ENCODE results near the gene VWA8.
A peak's percentile ranks its signal among the peaks of the same experiment; 100 is the strongest.

VWA8 gene

DNA sequence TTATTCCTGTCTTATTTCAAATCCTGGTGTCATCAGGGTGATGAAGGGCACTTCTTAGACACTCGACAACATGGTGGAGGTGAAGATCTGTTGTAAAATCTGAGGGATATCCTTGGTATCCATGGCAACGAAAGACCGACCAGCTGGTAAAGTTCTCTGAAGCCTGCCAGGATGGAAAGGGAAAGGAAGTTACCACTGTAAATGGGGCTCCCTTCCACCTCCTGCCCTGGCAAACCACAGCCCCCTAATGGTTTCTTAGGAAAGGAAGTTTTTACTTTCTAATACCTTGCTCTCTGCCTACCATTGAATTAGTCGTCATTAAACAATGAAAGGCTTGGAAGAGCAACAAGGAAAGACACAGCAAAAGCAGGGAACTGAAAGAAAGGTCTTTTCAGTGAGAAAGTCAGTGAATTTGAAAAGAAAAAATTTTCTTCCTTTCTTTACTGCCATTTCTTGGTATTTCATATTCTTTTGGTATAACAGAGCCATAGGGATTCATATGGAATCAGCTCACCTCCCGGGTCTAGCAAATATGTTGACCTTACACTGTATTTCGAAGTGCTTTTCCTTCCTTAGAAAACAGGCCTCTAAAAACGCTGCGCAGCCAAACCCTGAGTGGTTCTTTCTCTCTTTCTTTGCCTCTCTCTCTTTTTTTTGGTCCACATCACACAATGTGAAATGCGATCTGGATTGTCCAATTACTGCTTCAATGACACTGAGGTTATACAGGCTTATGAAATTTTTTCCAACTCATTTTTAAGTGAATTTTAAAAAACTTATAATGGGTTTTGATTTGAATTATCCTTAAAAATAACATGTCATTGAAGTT is 392.6 kb downstream of the VWA8 start:
- intact Hi-C loops (cut with DNase I): no loop called here
- no peak for DNase-seq

DNA sequence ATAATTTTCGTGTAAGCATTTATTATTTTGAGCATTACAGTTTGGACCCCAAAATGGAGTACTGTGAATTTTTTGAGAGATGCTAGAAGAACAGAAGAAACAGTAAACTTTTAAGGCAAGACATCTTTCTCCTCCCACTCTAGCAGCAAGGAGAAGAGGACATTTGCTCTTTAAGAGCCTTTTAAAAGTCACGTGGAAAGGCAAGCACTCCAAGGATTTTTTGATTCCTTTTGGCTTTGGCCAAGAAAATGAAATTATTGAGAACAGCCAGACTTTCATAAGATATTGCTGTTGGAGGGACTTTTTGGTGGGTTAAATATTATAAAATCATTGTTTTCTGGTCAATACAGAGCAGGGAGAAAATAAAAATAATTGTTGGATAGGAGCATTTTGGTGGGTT is 393.5 kb downstream of the VWA8 start:
- intact Hi-C loops (cut with DNase I): no loop called here
- DNase-seq: no peak

DNA sequence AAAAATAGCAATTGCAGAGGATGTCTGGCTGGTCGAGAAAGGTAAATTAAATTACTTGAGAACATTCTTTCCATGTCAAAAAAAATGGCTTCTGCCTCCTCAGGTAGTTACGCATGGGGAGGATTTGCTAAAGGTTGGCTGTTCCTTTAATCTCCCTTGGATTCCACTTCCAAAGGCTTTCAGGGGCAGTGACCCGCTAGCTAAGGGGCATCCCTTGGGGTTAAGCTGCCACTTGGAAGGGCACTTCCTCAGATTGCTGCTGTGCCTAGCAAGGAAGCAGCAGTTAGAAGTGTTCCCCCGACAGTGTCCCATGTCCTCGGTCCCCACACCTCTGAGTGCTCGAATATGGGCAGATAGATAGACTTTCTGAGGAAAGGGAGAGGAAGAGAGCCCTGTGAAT is 395.1 kb downstream of the VWA8 start:
- intact Hi-C loops (cut with DNase I): no loop called here
- DNase-seq: no peak

- peak in 1 of 10 donors; percentile 70 for DNase-seq
- intact Hi-C loops (cut with DNase I): no loop called here
These were observed 395.7 kb downstream of the VWA8 start for GRCh38 chr13:41565216-41565615.

- no peak for DNase-seq
- intact Hi-C loops (cut with DNase I): loop anchor here (5.0 kb wide), 1 partner anchor 107 kb away; the partner anchor contains the start of gene RGCC
These were observed 396.9 kb downstream of the VWA8 start for GRCh38 chr13:41563984-41564365.

DNA sequence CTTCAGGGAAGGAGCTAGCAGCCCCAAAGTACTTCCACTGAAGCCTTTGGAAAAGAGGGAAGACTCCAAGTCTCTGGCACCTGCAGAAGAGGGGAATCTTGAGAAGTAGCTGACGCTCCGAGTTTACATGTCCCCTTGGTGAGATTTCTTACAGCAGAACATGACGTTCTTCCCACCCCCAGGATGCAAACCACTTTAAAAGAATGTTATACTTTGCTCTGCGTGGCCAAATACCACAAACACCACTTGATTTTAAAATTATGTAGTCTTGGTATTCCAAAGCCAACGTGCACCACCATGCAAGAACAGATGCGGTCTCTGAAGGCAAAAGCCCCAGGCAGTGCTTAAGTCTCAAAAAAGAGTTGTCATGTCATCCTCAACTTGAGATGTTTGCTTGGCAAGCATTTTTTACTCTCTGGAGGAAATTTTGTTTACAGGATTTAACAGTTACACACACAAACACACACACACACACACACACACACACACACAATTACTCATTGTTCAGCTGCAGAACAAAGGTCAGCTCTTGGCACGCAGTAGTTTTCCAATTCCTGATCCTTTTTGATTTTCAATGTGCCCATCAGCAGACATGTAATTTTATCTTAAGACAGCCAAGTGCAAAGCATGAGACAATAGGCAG is 397.4 kb downstream of the VWA8 start:
- intact Hi-C loops (cut with DNase I): loop anchor here (5.0 kb wide), 1 partner anchor 106 kb away; the partner anchor contains the start of gene RGCC
- DNase-seq: peak in 3 of 10 donors; percentile 52 to 86 (median 53)

- intact Hi-C loops (cut with DNase I): loop anchor here (1.0 to 5.0 kb wide), 2 partner anchors 15 to 105 kb away; partner anchors contain the start of gene RGCC
- peak in 1 of 10 donors; percentile 85 for DNase-seq
These were observed 398.2 kb downstream of the VWA8 start for GRCh38 chr13:41562541-41563178.

DNA sequence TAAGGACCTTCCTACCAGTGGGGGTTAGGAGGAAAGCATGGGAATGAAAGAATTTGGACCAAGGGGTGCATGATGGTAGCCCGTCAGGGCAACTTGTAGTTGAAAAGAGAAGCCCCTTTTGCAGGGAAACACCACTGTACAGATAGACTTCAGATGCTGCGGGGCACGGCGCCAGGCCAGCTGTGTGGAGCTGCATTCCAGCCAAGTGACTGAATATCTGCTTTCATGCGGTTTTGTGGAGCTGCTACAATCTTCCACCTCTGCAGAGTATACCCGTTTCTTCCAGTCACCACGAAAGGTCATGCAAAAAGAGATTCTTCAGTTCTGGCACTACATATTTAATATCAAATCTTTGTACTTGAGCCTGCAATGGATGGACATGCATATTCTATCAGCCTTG is 398.8 kb downstream of the VWA8 start:
- DNase-seq: peak; percentile 81 to 99 (median 89)

GRCh38 chr13:41561170-41561569 is 399.7 kb downstream of the VWA8 start:
- intact Hi-C loops (cut with DNase I): loop anchor here (5.0 kb wide), 1 partner anchor 104 kb away; the partner anchor contains the start of gene RGCC
- no peak for DNase-seq

More for the DNA sequence above, 398.8 kb downstream of the VWA8 start:
- intact Hi-C loops (cut with DNase I): loop anchor here (1.0 to 5.0 kb wide), 2 partner anchors 15 to 105 kb away; partner anchors contain the start of gene RGCC

DNA sequence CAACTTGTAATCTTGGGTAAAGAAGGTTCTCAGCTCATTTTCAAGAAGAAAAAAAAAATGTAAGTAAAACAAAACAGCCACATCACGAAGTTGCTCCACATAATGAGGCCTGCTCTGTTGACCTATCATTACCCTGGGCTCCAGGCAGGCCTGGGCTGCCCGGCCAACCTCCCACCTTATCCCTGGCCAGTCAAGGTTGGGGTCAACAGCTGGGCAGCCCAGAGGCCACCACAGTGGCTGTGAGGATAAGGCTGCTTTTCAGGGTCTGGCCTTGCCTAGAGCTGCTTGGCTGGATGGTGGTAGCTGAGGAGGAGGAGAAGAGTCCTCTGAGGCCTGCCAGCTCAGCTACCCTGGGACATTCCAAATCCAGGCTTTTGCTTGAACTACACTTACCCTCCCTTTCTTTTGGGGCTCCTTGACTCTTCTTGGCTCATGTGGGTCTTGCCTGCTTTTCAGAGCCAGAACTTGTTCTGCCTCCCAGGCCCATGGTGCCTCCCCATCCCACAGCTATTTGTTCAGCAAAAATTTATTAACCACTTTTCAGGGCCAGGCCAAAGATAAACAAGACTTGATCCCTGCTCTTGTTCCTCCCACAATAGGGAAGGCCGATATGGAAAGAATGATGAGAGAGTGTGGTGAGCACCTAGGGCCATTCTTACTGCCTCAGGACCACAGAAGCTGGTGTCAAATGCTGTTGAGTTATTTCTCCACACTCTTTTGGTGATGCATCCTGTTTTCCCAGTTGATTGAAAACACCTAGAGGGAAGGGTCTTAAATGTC is 401.9 kb downstream of the VWA8 start:
- intact Hi-C loops (cut with DNase I): no loop called here
- peak in 1 of 10 donors; percentile 79 for DNase-seq

GRCh38 chr13:41557719-41558118 is 403.2 kb downstream of the VWA8 start:
- DNase-seq: no peak
- intact Hi-C loops (cut with DNase I): loop anchor here (1.0 kb wide), 1 partner anchor 39 kb away; no protein-coding TSS in a partner anchor

GRCh38 chr13:41554626-41555386 is 406.1 kb downstream of the VWA8 start:
- DNase-seq: peak in 1 of 10 donors; percentile 74
- intact Hi-C loops (cut with DNase I): no loop called here

DNA sequence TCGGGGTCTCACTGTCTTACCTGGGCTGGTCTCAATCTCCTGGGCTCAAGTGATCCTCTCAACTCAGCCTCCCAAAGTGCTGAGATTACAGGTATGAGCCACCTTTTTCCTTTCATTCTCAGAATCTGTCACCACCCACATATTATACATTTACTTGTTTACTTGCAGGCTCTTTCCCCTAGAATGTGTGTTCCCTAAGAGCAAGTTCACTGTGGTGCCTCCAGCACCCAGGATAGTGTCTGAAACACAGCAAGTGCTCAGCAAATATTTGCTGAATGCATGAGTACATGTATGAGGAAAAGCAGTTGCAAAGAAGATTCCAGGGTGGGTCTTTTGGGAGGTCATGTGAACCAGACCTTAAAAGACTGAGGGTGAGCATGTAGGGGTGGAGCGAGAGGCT is 406.7 kb downstream of the VWA8 start:
- intact Hi-C loops (cut with DNase I): no loop called here
- no peak for DNase-seq

- peak in 2 of 10 donors; percentile 70 to 76 for DNase-seq
- intact Hi-C loops (cut with DNase I): no loop called here
These were observed 408.9 kb downstream of the VWA8 start for GRCh38 chr13:41552031-41552430.

GRCh38 chr13:41550276-41550675 is 410.6 kb downstream of the VWA8 start:
- intact Hi-C loops (cut with DNase I): no loop called here
- no peak for DNase-seq

DNA sequence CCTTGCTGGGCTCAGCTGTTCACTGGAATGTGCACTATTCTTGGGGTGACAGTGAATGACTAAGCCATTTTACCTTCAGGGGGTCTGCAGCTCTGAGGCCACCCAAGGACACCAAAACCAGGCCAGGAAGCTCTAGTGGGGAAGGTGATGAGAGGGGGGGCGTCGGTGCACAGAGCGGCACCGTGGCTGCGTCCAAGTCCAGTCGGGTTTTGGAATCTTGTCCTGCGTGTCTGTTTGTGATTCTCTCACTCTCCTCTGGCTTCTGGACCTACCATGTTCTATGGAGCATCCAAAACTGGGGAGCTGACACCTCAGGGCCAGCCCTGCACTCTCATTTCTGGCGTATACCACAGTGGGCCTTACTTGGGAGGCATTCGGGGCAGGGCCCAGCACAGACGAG is 411.4 kb downstream of the VWA8 start:
- DNase-seq: no peak
- intact Hi-C loops (cut with DNase I): no loop called here

DNA sequence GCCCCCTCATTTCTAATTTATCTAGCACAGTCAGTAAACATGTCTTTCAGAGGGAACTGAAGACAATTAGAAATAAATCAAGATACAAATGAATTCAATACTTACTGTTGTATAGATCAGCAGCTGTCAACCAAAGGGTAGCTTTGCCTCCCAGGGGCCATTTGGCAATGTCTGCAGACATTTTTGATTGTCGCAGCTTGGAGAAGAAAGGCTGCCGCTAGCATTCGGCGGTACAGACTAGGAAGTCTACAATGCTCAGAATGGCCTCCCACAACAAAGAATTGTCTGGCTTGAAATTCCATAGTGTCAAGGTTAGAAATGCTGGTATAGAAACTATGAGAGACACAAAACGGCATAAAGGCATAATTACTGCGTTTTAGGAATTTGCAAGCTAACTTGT is 412.0 kb downstream of the VWA8 start:
- intact Hi-C loops (cut with DNase I): no loop called here
- no peak for DNase-seq

DNA sequence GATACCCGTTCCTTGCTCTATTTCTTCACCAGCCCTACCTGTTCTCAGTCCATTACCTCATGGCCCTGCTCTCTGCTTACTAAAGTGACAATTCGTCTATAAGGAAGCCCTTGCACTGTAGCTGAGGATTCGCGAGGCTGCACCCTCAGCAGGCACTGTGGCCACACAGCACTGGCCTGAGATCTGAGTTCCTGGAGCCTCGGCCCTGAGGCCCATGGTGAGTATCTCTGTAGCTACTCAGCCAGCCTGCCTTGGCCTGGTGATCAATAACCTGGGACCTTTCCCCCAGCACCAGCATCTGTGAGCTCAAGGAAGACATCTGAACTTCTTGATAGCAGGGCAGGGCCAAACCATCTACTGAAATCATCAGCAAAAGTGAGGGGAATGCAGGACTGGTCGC is 412.9 kb downstream of the VWA8 start:
- intact Hi-C loops (cut with DNase I): no loop called here
- DNase-seq: peak in 1 of 10 donors; percentile 80

DNA sequence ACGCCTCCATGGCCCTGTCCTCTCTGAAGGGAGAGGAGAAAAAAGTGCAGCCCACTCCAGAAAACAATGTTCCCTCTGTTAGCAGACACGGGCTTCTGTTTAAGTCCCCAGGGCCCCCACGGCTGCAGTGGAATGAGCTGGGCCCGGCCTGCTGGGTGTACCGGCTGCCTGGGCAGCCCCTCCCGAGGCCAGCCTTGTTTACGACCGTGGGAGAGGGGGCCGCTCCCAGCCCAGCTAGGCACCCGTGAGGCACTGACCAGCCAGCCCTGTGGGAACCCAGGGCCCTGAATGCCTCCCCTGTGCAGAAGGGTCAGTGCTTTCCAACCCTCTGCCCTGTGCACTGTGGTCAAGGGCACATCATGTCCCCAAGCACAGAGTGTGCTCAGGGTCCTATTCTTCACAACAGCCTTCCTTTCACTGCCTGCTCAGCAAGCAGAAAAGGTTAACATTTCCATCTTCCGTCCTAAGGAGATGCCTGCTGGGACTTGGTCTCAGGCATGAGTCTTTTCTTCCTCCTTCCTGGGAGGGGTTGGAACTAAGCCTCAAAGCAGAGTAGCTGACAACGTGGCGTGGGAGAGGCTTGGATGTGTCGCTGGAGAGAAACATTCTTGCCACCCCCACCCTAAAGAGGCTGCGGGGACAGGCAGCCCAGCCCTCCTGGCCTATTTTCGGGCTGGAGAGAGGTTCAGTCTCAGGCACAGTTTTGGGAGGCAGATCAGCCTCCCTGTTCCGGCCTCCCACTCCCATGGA is 413.5 kb downstream of the VWA8 start:
- peak; percentile 84 to 99 (median 94) for DNase-seq
- intact Hi-C loops (cut with DNase I): loop anchor here (1.0 to 2.0 kb wide), 2 partner anchors 15 to 91 kb away; partner anchors contain the start of gene RGCC
